ENCODE results near the gene COL27A1. TPM values are rescaled to one million over a fixed set of nuclear protein-coding genes. Genes with fewer than 3 reads are reported as not detected.

COL27A1 gene
- total and polyA plus RNA-seq, 5 donors: 2.6 to 10.3 (median 8.4) TPM

- Histone ChIP-seq H3K27ac (ENCODE audit: low read length) (peak overlapping the region; percentile 19), H3K9me3 (ENCODE audit: control insufficient read depth, low read length) (no peaks in the 10 kb centered on the region), H3K4me1 (ENCODE audit: control insufficient read depth, insufficient read depth, low read length) (peaks cover 21% of the 10 kb centered on the region), H3K27me3 (ENCODE audit: control insufficient read depth, insufficient read depth) (no peaks in the 10 kb centered on the region), H3K4me3 (ENCODE audit: low read length) (no peak overlapping the region)
- peak in 2 of 3 donors; percentile 62 to 76 for DNase-seq
- ATAC-seq: peak; percentile 17 to 43
- 18% methylated on average over 14 of the region's 14 CpGs for WGBS
- intact Hi-C loops (cut with DNase I): no loop called here
Measured at GRCh38 chr9:114180696-114181606, 25.6 kb downstream of the COL27A1 start.

DNA sequence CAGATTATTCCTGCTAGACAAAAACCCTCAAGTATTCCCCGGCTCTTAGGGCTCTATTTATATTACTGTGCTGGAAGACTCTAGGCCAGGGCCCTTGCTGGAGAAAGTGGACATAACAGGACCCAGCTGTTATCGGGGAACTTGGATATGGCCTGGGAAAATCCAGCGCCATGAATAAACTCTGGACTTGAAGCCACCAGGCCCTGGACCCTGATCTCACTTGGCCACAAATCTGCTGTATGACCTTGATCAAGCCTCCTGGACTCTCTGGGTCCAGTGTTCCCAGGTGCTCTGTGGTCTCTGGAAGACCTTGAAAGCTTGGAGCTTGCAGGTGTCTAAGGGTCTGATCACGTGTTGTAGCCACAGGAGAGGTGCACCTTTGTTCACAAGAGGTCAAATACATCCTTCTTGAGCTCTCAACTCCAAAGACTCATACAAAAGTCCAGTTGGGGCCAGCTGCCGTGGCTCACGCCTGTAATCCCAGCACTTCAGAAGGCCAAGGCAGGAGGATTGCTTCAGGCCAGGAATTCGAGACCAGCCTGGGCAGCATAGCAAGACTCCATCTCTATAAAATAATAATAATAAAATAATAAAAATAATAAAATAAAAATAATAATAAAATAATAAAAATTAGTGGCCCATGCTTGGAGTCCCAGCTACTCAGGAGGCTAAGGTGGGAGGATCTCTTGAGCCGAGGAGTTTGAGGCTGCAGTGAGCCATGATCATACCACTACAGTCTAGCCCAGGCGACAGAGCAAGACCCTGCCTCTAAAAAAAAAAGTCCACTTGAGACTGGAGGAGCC lies 26.5 kb downstream of the COL27A1 start:
- H3K9me3 ChIP-seq (ENCODE audit: control insufficient read depth, low read length): no peaks in the 10 kb centered on the region
- H3K4me1 ChIP-seq (ENCODE audit: control insufficient read depth, insufficient read depth, low read length): peaks cover 19% of the 10 kb centered on the region
- WGBS: 67% methylated on average over 9 of the region's 9 CpGs
- ATAC-seq: peak; percentile 3 to 16
- intact Hi-C loops (cut with DNase I): no loop called here
- H3K4me3 ChIP-seq (ENCODE audit: low read length): no peak overlapping the region
- no peaks in the 10 kb centered on the region for H3K27me3 ChIP-seq (ENCODE audit: control insufficient read depth, insufficient read depth)
- peak overlapping the region; percentile 19 for H3K27ac ChIP-seq (ENCODE audit: low read length)
- no peak for DNase-seq

GRCh38 chr9:114183006-114183405 lies 27.7 kb downstream of the COL27A1 start:
- Histone ChIP-seq H3K4me3 (ENCODE audit: low read length) (no peak overlapping the region), H3K27me3 (ENCODE audit: control insufficient read depth, insufficient read depth) (no peaks in the 10 kb centered on the region), H3K9me3 (ENCODE audit: control insufficient read depth, low read length) (no peaks in the 10 kb centered on the region), H3K27ac (ENCODE audit: low read length) (no peak overlapping the region), H3K4me1 (ENCODE audit: control insufficient read depth, insufficient read depth, low read length) (peaks cover 12% of the 10 kb centered on the region)
- 84% methylated on average over 6 of the region's 6 CpGs for WGBS
- no peak for DNase-seq
- ATAC-seq: no peak
- intact Hi-C loops (cut with DNase I): no loop called here

- WGBS: 52% methylated on average over 3 of the region's 3 CpGs
- intact Hi-C loops (cut with DNase I): no loop called here
- Histone ChIP-seq H3K4me3 (ENCODE audit: low read length) (no peak overlapping the region), H3K9me3 (ENCODE audit: control insufficient read depth, low read length) (no peaks in the 10 kb centered on the region), H3K27me3 (ENCODE audit: control insufficient read depth, insufficient read depth) (no peaks in the 10 kb centered on the region), H3K27ac (ENCODE audit: low read length) (no peak overlapping the region), H3K4me1 (ENCODE audit: control insufficient read depth, insufficient read depth, low read length) (peaks cover 10% of the 10 kb centered on the region)
- DNase-seq (no peak), ATAC-seq (no peak)
Measured at GRCh38 chr9:114184071-114184470, 28.7 kb downstream of the COL27A1 start.

GRCh38 chr9:114184866-114185265 lies 29.5 kb downstream of the COL27A1 start:
- H3K4me3 ChIP-seq (ENCODE audit: low read length): no peak overlapping the region

DNA sequence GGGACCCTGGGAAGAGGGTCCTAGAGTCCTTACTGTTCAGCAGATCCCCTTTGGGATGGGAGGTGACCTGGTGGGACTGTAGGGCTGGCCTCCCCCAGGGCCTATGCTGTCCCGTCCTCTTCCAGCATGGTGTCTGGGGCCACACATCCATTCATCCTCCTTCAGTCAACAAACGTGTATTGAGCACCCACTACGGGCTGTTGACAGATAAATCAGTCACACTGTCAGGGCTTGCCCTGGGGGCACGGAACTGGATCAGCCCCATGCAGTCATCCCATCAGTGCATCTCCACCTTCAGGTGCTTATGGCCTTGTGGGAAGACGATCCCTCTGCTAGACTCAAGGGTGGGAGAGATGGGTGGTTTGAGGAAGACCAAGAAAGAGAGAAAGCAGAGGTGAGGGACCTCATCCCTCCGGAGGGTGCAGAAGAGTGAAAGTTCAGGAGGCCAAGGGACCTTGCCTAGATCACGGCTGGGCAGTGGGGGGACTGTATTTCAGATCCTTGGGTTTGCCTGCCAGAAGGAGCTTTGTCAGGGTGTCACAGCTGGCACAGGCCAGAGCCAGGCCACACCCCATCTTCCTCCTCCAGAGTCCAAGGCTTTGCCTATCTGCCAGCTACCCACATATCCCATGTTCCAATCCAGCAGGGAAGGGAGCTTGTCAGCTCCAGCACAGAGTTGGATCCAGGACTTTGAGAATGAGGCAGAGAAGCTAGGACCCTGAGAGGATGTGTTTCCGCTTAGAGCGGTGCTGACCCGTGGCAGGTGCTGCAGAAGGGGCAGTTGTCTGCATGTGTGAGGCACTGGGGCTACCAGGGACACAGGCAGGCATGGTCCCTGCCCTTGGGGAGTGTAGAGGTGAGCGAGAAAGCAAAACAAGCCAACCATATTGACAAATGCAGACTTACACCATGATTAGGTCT lies 30.5 kb downstream of the COL27A1 start:
- DNase-seq: no peak
- no peak overlapping the region for H3K4me3 ChIP-seq (ENCODE audit: low read length)
- H3K27me3 ChIP-seq (ENCODE audit: control insufficient read depth, insufficient read depth): no peaks in the 10 kb centered on the region
- peaks cover 6% of the 10 kb centered on the region for H3K4me1 ChIP-seq (ENCODE audit: control insufficient read depth, insufficient read depth, low read length)
- H3K27ac ChIP-seq (ENCODE audit: low read length): no peak overlapping the region
- ATAC-seq: no peak
- intact Hi-C loops (cut with DNase I): no loop called here
- no peaks in the 10 kb centered on the region for H3K9me3 ChIP-seq (ENCODE audit: control insufficient read depth, low read length)
- WGBS: 85% methylated on average over 11 of the region's 11 CpGs

More at GRCh38 chr9:114184866-114185265, 29.5 kb downstream of the COL27A1 start:
- no peaks in the 10 kb centered on the region for H3K27me3 ChIP-seq (ENCODE audit: control insufficient read depth, insufficient read depth)
- intact Hi-C loops (cut with DNase I): no loop called here
- ATAC-seq: no peak
- peaks cover 10% of the 10 kb centered on the region for H3K4me1 ChIP-seq (ENCODE audit: control insufficient read depth, insufficient read depth, low read length)
- H3K9me3 ChIP-seq (ENCODE audit: control insufficient read depth, low read length): no peaks in the 10 kb centered on the region
- no peak overlapping the region for H3K27ac ChIP-seq (ENCODE audit: low read length)
- 99% methylated on average over 2 of the region's 2 CpGs for WGBS
- no peak for DNase-seq

DNA sequence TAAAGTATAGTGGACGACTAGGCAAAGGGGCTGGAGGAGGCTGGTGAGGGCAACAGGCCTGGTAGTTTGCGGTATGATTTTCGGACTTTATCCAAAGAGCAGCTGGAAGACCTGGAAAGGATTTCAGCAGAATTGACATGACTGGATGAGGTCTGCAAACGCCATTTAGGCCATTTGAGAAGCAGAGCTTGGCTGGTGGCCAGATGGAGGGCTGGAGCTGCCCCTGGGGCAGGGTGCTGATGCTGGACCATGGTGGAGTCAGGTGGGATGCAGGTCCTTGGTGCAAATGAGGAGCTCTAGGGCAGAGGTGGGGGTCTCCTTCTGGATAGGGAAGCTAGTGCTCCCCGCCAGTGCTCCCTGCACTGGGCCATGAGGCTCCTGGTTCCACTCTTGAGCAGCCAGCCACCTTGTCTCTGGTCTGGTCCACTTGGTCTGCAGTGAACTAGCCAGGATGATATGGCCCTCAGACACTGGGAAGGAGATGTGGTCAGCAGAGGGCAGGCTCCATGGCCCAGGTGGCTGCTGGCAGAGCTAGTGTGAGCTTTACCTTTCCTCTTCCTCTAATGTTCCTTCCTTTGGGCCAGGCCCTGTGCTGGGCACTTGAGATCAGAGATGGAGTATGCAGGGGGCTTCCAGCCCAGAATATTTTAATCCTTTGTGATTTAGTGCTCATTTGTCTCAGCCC lies 31.4 kb downstream of the COL27A1 start:
- ATAC-seq (peak in 1 of 2 donors; percentile 17), DNase-seq (no peak)
- Histone ChIP-seq H3K27me3 (ENCODE audit: control insufficient read depth, insufficient read depth) (no peaks in the 10 kb centered on the region), H3K4me1 (ENCODE audit: control insufficient read depth, insufficient read depth, low read length) (no peaks in the 10 kb centered on the region), H3K27ac (ENCODE audit: low read length) (no peak overlapping the region), H3K9me3 (ENCODE audit: control insufficient read depth, low read length) (no peaks in the 10 kb centered on the region), H3K4me3 (ENCODE audit: low read length) (no peak overlapping the region)
- WGBS: 87% methylated on average over 5 of the region's 5 CpGs
- intact Hi-C loops (cut with DNase I): no loop called here

DNA sequence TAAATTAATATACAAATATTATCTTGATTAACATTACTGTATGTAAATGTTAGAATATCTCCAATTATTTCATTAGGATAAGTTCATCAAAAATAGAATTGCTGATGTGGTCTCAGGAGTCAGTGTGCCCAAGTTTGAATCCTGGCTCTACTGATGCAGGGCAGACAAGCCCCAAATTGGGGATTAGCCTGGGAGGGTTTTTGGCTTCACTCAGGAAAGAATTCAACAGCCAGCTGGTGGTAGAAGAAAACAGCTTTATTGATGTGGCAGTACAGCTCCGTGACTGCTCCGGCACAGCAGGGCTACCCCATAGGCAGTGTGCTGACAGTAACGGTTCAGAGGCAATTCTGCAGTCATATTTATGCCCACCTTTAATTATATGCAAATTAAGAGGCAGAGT lies 32.5 kb downstream of the COL27A1 start:
- no peak for DNase-seq

GRCh38 chr9:114189823-114190562 lies 34.7 kb downstream of the COL27A1 start:
- intact Hi-C loops (cut with DNase I): no loop called here
- Histone ChIP-seq H3K27me3 (ENCODE audit: control insufficient read depth, insufficient read depth) (no peaks in the 10 kb centered on the region), H3K4me1 (ENCODE audit: control insufficient read depth, insufficient read depth, low read length) (no peaks in the 10 kb centered on the region), H3K4me3 (ENCODE audit: low read length) (no peak overlapping the region), H3K27ac (ENCODE audit: low read length) (no peak overlapping the region), H3K9me3 (ENCODE audit: control insufficient read depth, low read length) (no peaks in the 10 kb centered on the region)
- ATAC-seq (no peak), DNase-seq (no peak)
- WGBS: 82% methylated on average over 2 of the region's 2 CpGs

More for the DNA sequence above, 32.5 kb downstream of the COL27A1 start:
- intact Hi-C loops (cut with DNase I): no loop called here
- ATAC-seq: no peak
- Histone ChIP-seq H3K27me3 (ENCODE audit: control insufficient read depth, insufficient read depth) (no peaks in the 10 kb centered on the region), H3K27ac (ENCODE audit: low read length) (no peak overlapping the region), H3K9me3 (ENCODE audit: control insufficient read depth, low read length) (no peaks in the 10 kb centered on the region), H3K4me3 (ENCODE audit: low read length) (no peak overlapping the region), H3K4me1 (ENCODE audit: control insufficient read depth, insufficient read depth, low read length) (no peaks in the 10 kb centered on the region)
- 88% methylated on average over 3 of the region's 3 CpGs for WGBS

DNA sequence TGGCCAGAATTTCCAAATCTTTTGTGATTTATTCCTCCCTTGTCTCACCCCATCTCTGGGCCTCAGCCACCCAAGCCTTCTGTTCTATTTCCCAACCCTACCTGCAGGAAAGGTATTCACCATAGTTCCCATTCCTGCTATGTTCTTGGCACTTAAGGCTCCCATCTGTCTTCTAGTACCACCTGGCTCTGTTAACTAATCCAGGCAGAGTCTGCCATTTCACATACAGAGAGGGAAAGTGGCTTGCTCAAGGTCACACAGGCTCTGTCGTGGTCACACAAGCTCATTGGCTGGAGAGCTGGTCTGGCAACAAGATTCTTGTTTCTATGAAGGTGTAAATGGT lies 35.2 kb downstream of the COL27A1 start:
- Histone ChIP-seq H3K9me3 (ENCODE audit: control insufficient read depth, low read length) (no peaks in the 10 kb centered on the region), H3K27ac (ENCODE audit: low read length) (no peak overlapping the region), H3K4me1 (ENCODE audit: control insufficient read depth, insufficient read depth, low read length) (no peaks in the 10 kb centered on the region), H3K4me3 (ENCODE audit: low read length) (no peak overlapping the region), H3K27me3 (ENCODE audit: control insufficient read depth, insufficient read depth) (no peaks in the 10 kb centered on the region)
- ATAC-seq (no peak), DNase-seq (no peak)
- intact Hi-C loops (cut with DNase I): no loop called here
- WGBS: 93% methylated on average over 1 of the region's 1 CpG
